IPS-15b (cell line): Measurements from ENCODE around the gene EMP2.

Experiments used
- H3K27me3 ChIP-seq: one replicate; pipeline ENCODE4 v1.6.1; 2013; ENCODE audit warnings: low read length; ENCODE audit not compliant: control insufficient read depth, insufficient read depth
- H3K36me3 ChIP-seq: one replicate; pipeline ENCODE4 v1.6.1; 2013; ENCODE audit warnings: low read length; ENCODE audit not compliant: control insufficient read depth, insufficient read depth
- H3K4me1 ChIP-seq: one replicate; pipeline ENCODE4 v1.6.1; 2013; ENCODE audit warnings: mild to moderate bottlenecking, low read length; ENCODE audit not compliant: control insufficient read depth, insufficient read depth
- H3K4me3 ChIP-seq: one replicate; pipeline ENCODE4 v1.5.1; 2013; ENCODE audit warnings: low read depth, low read length
- H3K9ac ChIP-seq: one replicate; pipeline ENCODE4 v1.6.1; 2013; ENCODE audit warnings: low read depth, mild to moderate bottlenecking, low read length
- H3K9me3 ChIP-seq: one replicate; pipeline ENCODE4 v1.6.1; 2013; ENCODE audit warnings: mild to moderate bottlenecking, low read length; ENCODE audit not compliant: control insufficient read depth, insufficient read depth

EMP2 gene

GRCh38 chr16:10525214-10525825 is 55.1 kb downstream of the EMP2 start:
- Histone ChIP-seq H3K27me3 (no peaks in the 10 kb centered on the region), H3K9ac (no peak overlapping the region), H3K4me3 (no peak overlapping the region), H3K9me3 (no peaks in the 10 kb centered on the region), H3K36me3 (no peaks in the 10 kb centered on the region), H3K4me1 (no peaks in the 10 kb centered on the region)

GRCh38 chr16:10522966-10523365 is 57.4 kb downstream of the EMP2 start:
- Histone ChIP-seq H3K4me1 (no peaks in the 10 kb centered on the region), H3K9ac (no peak overlapping the region), H3K4me3 (no peak overlapping the region), H3K9me3 (no peaks in the 10 kb centered on the region), H3K27me3 (no peaks in the 10 kb centered on the region), H3K36me3 (no peaks in the 10 kb centered on the region)

- Histone ChIP-seq H3K27me3 (no peaks in the 10 kb centered on the region), H3K9me3 (no peaks in the 10 kb centered on the region), H3K9ac (no peak overlapping the region), H3K4me1 (no peaks in the 10 kb centered on the region), H3K4me3 (no peak overlapping the region), H3K36me3 (no peaks in the 10 kb centered on the region)
Measured at GRCh38 chr16:10521681-10522274, 58.6 kb downstream of the EMP2 start.

GRCh38 chr16:10520869-10521578 is 59.4 kb downstream of the EMP2 start:
- Histone ChIP-seq H3K4me1 (no peaks in the 10 kb centered on the region), H3K9me3 (no peaks in the 10 kb centered on the region), H3K9ac (no peak overlapping the region), H3K27me3 (no peaks in the 10 kb centered on the region), H3K4me3 (no peak overlapping the region), H3K36me3 (no peaks in the 10 kb centered on the region)

- Histone ChIP-seq H3K9ac (no peak overlapping the region), H3K9me3 (no peaks in the 10 kb centered on the region), H3K27me3 (no peaks in the 10 kb centered on the region), H3K36me3 (no peaks in the 10 kb centered on the region), H3K4me3 (no peak overlapping the region), H3K4me1 (no peaks in the 10 kb centered on the region)
Measured at GRCh38 chr16:10519929-10520868, 60.2 kb downstream of the EMP2 start.

GRCh38 chr16:10519297-10519696 is 61.1 kb downstream of the EMP2 start:
- no peaks in the 10 kb centered on the region for H3K9me3 ChIP-seq
- H3K9ac ChIP-seq: no peak overlapping the region
- H3K36me3 ChIP-seq: no peaks in the 10 kb centered on the region
- H3K27me3 ChIP-seq: no peaks in the 10 kb centered on the region
- H3K4me3 ChIP-seq: no peak overlapping the region
- H3K4me1 ChIP-seq: no peaks in the 10 kb centered on the region

GRCh38 chr16:10518479-10519041 is 61.8 kb downstream of the EMP2 start:
- Histone ChIP-seq H3K9me3 (no peaks in the 10 kb centered on the region), H3K4me3 (no peak overlapping the region), H3K4me1 (no peaks in the 10 kb centered on the region), H3K9ac (no peak overlapping the region), H3K36me3 (no peaks in the 10 kb centered on the region), H3K27me3 (no peaks in the 10 kb centered on the region)

- H3K4me1 ChIP-seq: no peaks in the 10 kb centered on the region
- no peak overlapping the region for H3K4me3 ChIP-seq
- no peaks in the 10 kb centered on the region for H3K36me3 ChIP-seq
- H3K27me3 ChIP-seq: no peaks in the 10 kb centered on the region
- no peaks in the 10 kb centered on the region for H3K9me3 ChIP-seq
- no peak overlapping the region for H3K9ac ChIP-seq
Measured at GRCh38 chr16:10517868-10518267, 62.5 kb downstream of the EMP2 start.

GRCh38 chr16:10514369-10515055 is 65.9 kb downstream of the EMP2 start:
- no peaks in the 10 kb centered on the region for H3K27me3 ChIP-seq
- no peak overlapping the region for H3K9ac ChIP-seq
- H3K4me1 ChIP-seq: no peaks in the 10 kb centered on the region
- H3K4me3 ChIP-seq: no peak overlapping the region
- no peaks in the 10 kb centered on the region for H3K36me3 ChIP-seq
- H3K9me3 ChIP-seq: no peaks in the 10 kb centered on the region

GRCh38 chr16:10511829-10512228 is 68.6 kb downstream of the EMP2 start:
- H3K36me3 ChIP-seq: no peaks in the 10 kb centered on the region
- H3K4me1 ChIP-seq: no peaks in the 10 kb centered on the region
- no peaks in the 10 kb centered on the region for H3K27me3 ChIP-seq
- no peak overlapping the region for H3K4me3 ChIP-seq
- no peaks in the 10 kb centered on the region for H3K9me3 ChIP-seq
- no peak overlapping the region for H3K9ac ChIP-seq

- Histone ChIP-seq H3K4me1 (no peaks in the 10 kb centered on the region), H3K36me3 (no peaks in the 10 kb centered on the region), H3K9ac (no peak overlapping the region), H3K27me3 (no peaks in the 10 kb centered on the region), H3K9me3 (no peaks in the 10 kb centered on the region), H3K4me3 (no peak overlapping the region)
Measured at GRCh38 chr16:10510279-10510678, 70.1 kb downstream of the EMP2 start.
